Astrocyte of the spinal cord (primary cell): ENCODE results near the gene EIF3L.

Experiments used
- DNase-seq: peaks from one replicate; pipeline ENCODE4 v3.0.0; 2011; ENCODE audit warnings: low read depth, low spot score
- H3K4me3 ChIP-seq: 2 replicates; pipeline ENCODE4 v1.5.1; 2011; ENCODE audit warnings: low read depth, mild to moderate bottlenecking, low read length, moderate library complexity
- in situ Hi-C: cut with HindIII; loops from 2 replicates; pipeline ENCODE4 v1.10.0; 2017; ENCODE audit warnings: low sequenced_read_pairs
- TF ChIP-seq, protein P1 (sequence below): IDR thresholded peaks from 2 replicates; pipeline ENCODE4 v1.5.1; 2012; ENCODE audit warnings: low read depth, mild to moderate bottlenecking, low read length, inconsistent platforms

The EIF3L gene

DNA sequence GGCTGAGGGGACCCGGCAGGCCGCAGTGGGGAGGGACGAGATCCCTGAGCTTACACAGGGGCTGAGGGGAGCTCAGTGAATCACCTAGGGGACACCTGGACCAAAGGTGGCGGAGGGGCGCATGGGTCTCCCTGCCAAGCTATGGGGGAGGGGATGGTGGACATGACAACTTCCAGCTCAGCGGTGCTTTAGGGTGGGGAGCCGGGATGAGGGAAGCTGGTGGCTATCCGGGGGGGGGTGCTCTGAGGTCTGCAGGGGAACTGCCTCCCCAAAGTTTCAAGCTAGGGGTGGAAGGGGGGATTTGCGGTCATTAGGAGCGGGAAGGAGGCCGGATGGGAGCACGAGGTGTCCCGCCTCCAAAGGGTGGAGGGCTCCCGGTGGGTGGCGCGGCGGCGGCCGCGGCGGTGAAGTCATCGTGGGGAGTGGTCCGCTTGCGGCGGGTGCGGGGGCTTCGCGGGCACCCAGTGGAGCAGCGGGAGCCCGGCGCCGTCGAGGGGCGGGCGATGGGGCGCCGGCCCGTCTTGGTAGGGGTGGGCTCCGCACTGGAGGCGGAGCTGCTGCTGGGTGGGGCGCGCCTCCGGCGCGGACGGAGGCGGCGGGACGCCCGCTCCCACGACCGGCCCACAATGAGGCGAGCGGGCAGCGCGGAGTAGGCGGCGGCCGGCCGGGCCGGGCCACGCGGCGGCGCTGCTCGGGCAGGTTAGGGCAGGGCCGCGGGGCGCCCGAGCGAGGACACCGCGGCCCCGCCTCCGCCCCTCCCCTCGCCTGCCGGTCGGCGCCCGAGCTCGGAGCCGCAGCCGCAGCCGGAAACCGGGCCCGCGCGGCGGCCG lies 56.5 kb downstream of the EIF3L start, which contains the start of gene MICALL1:
Gene MICALL1 (plus strand): TSS at position 764 of the 830 bp plus-strand sequence. CDS start 126 bp downstream, outside the sequence.
- TF ChIP-seq, protein P1, sequence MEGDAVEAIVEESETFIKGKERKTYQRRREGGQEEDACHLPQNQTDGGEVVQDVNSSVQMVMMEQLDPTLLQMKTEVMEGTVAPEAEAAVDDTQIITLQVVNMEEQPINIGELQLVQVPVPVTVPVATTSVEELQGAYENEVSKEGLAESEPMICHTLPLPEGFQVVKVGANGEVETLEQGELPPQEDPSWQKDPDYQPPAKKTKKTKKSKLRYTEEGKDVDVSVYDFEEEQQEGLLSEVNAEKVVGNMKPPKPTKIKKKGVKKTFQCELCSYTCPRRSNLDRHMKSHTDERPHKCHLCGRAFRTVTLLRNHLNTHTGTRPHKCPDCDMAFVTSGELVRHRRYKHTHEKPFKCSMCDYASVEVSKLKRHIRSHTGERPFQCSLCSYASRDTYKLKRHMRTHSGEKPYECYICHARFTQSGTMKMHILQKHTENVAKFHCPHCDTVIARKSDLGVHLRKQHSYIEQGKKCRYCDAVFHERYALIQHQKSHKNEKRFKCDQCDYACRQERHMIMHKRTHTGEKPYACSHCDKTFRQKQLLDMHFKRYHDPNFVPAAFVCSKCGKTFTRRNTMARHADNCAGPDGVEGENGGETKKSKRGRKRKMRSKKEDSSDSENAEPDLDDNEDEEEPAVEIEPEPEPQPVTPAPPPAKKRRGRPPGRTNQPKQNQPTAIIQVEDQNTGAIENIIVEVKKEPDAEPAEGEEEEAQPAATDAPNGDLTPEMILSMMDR = no peak
- peak within 1 kb of the TSS; percentile 78 for H3K4me3 ChIP-seq
- in situ Hi-C loops = no loop called here
- peak; percentile 80 for DNase-seq

DNA sequence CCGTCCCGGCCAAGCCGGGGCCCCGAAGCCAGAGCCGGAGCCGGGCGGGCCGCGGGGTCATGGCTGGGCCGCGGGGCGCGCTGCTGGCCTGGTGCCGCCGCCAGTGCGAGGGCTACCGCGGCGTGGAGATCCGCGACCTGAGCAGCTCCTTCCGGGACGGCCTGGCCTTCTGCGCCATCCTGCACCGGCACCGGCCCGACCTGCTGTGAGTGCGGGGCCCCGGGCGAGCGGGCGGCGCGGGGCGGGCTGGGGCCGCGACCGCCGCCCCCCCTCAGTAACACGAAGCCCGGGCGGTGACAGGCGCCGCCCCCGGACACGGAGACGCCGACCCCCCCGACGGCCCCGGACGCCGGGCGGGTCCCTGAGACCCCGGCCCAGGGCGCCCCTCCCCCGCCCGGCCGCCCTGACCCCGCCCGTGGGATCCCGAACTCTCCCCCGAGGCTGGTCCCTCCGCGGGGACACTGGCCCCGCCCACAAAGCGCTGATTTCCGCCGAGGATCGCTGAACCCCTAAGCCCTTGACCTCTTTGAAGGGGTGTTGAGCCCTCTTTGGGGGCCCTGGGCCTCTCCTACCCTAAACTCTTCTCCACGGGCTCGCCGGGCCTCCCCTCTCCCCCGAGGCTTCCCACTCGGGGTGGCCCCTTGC lies 57.3 kb downstream of the EIF3L start:
- H3K4me3 ChIP-seq = peak overlapping the region; percentile 78
- no peak for DNase-seq
- TF ChIP-seq, protein P1 = no peak
- in situ Hi-C loops = no loop called here

DNA sequence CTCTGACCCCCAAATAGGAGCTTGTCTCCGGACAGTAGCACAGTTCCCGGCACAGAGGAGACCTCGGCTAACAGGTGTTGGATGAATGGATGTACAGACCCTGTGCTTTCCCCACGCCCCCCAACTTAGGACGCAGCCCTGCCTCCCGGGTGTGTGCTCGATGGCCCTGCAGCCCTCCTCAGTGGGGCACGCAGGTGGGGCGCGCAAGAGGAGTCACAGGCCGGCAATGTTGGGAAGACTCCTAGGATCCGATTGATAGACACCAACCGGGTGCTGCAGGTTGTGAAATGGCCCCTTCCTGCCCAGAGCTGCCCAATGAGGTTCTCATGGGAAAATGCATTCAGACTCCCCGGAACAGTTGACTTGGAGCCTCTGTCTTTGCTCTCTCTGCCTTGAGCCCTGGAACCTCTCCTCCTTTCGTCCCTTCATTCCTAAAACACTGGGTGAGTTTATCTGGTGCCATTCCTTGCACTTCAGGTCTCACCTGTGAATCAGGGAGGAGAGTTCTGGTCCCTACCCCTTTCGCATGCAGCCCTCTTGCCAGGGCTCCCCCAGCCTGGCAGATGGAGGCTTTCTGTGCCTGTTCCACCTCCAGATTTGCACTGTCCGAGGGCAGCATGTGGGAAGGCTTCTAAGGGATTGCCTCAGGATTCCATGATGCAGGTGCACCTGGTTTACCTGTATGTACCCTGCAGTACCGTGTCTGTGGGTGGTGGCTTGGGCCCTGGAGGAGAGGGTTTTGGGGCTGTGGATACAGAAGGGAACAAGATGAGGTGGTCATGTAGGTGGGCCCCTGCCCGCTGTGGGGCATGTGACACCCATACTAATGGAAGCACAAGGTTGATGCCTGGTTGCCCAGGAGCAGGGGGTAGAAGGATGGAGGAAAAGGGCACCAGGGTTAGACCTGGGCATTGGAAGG lies 58.1 kb downstream of the EIF3L start:
- TF ChIP-seq, protein P1 = no peak
- DNase-seq = no peak
- peak overlapping the region; percentile 78 for H3K4me3 ChIP-seq
- in situ Hi-C loops = no loop called here

DNA sequence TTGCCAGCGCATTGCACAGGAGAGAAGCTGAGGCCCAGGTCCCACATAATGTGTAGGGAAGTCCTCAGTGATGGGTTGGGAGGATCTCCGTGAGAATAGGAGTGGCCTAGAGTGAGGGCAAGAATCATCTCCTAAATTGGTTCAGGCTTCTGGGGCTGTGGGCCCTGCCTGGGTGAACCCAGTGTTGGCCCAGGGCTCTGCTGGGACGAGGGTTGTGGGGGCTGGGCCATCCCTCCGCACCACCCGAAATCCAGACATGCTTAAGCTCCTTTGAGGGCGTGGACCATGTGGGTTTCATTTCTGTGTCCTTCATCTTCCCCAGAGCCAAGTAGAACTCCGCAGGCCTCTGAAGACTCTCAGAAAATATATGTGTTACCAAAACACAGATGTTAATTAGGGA lies 60.5 kb downstream of the EIF3L start:
- TF ChIP-seq, protein P1 = no peak
- DNase-seq = no peak
- in situ Hi-C loops = no loop called here
- no peak overlapping the region for H3K4me3 ChIP-seq

DNA sequence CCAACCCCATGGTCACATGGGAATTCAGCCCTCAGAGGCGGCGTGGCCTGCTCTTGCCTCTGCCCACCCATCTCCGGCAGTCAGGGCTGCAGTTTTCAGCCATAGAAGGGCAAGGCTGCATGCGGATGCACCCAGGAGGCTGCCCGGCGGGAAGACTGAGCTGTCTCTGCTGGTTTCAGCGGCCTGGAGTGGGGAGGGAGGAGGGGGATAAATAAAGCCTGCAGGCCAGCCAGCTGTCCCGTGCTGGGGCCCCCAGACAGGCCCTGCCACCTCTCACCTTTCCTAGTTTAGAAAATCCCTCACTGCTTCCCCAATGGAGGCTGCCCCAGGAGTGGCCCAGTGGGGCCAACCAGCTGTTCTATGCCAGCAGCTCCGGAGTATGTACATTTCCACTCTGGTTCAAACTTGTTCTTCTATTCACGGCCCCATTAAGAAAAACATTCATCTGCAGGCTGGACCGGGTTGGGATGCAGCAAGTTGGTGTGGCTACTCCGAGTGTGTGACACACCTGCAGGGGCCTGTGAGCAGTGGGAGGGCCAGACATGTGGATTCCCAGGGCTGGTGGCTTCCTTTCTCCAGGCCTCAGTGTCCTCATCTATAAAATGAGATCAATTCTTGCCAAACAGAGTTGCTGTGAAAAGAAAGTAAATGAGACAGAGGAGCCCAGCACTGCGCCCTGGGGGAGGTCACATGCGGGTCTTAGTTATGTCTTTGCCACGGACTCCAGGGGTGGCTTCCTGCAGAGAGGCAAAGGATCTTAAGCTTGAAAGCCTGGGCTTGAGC lies 61.9 kb downstream of the EIF3L start:
- in situ Hi-C loops = no loop called here

More for the DNA sequence above, 61.9 kb downstream of the EIF3L start:
- DNase-seq = no peak
- TF ChIP-seq, protein P1 = no peak
- no peak overlapping the region for H3K4me3 ChIP-seq
